Hepatocyte (in vitro differentiated cells): Measurements from ENCODE around the gene SELENOM.
"Not testable (repeated sequence)": the region's sequence is repeated elsewhere in the genome, so short reads cannot be mapped to it uniquely, and the experiment has no call there.

Source experiments
- CTCF ChIP-seq: fragments of 200-600 bp; sonication (generic); IDR thresholded peaks from 2 replicates; pipeline ENCODE4 v1.5.1; 2016; ENCODE audit warnings: antibody characterized with exemption, mild to moderate bottlenecking; ENCODE audit not compliant: poor library complexity
- EZH2 ChIP-seq: fragments of 200-600 bp; sonication (generic); IDR thresholded peaks from 2 replicates; pipeline ENCODE4 v1.6.1; 2016; ENCODE audit warnings: antibody characterized with exemption, mild to moderate bottlenecking, borderline replicate concordance
- EZH2phosphoT487 ChIP-seq: fragments of 200-600 bp; sonication (generic); IDR thresholded peaks from one replicate; pipeline ENCODE4 v1.6.1; 2018; ENCODE audit warnings: antibody characterized with exemption, mild to moderate bottlenecking, low read depth, moderate library complexity; ENCODE audit not compliant: unreplicated experiment, severe bottlenecking

GRCh38 chr22:31078389-31078788 lies 29.0 kb downstream of the SELENOM start:
- not testable (repeated sequence) for TF ChIP-seq CTCF, EZH2, EZH2phosphoT487
